Thyroid gland (tissue), 4 donors: ENCODE data around the gene PRMT2.

Experiments
- CTCF ChIP-seq, 6 experiments: fragments of 200-600 bp in 3 of 6; fragments of 450-650 bp in 3 of 6; sonication (generic) in 3 of 6; IDR thresholded peaks; one replicate each; pipeline ENCODE4 v1.5.1; 2016 to 2019; ENCODE audit warnings: antibody characterized with exemption in 6 of 6, mild to moderate bottlenecking in 2 of 6, inconsistent platforms in 1 of 6, moderate library complexity in 1 of 6
- POLR2A ChIP-seq, 2 donors: fragments of 450-650 bp; IDR thresholded peaks; one replicate each; pipeline ENCODE4 v1.6.1; 2017; ENCODE audit warnings: antibody characterized with exemption in 2 of 2, mild to moderate bottlenecking in 2 of 2, moderate library complexity in 1 of 2

- TF ChIP-seq CTCF (IDR thresholded peaks at IDR 0.05) (no peak), POLR2A (IDR thresholded peaks at IDR 0.05) (no peak)
These were observed 35.2 kb upstream of the PRMT2 start for GRCh38 chr21:46600305-46600704.
